ENCODE data around the gene ITPRID1.

- TF ChIP-seq CTCF (IDR thresholded peaks at IDR 0.05): peak; percentile 90
- no peak for TF ChIP-seq SIN3A (IDR thresholded peaks at IDR 0.05; ENCODE audit: borderline replicate concordance, insufficient read depth, low read depth, low read length)
- TF ChIP-seq POLR2AphosphoS5 (IDR thresholded peaks at IDR 0.05; ENCODE audit: low read depth, low read length): no peak
These were observed 25.2 kb upstream of the ITPRID1 start for GRCh38 chr7:31488562-31489203.
